ENCODE results near the gene AKAP13.

The AKAP13 gene

DNA sequence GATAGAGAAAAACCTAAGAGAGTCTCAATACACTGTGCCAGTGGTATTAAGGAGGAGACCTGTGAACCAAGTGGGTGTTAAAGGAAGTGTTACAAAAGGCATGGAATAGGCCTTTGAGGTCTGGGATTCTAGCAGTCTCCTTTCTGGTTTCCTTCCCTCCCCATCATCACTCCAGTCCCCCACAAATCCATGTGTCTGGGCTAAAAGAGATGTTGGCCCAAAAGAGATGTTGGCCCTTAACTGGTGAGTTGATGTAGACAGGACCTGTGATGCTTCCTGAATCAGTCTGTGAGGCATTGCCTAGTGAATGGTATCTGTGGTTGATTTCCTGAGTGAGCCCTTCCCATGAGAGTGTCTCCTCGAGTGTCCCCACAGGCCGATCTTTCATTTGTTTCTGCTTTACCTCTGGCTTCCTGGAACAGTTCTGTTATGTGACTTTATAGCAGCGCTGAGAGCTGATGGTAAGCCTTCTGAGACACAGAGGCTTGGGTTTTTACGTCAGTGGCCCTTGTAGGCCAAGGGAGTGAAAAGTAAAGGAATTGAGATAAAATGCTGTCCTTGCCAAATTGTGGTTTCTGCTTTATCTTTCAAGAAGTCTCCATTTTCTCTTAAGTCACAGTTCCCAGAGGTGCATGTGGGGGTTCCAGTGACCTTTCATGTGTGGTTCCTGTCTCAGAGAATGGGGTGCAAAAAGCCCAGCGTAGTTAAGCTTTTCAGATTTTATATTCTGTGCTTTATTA is 326.5 kb downstream of the AKAP13 start:
- DNase-seq (ENCODE audit: low read depth): no peak

DNA sequence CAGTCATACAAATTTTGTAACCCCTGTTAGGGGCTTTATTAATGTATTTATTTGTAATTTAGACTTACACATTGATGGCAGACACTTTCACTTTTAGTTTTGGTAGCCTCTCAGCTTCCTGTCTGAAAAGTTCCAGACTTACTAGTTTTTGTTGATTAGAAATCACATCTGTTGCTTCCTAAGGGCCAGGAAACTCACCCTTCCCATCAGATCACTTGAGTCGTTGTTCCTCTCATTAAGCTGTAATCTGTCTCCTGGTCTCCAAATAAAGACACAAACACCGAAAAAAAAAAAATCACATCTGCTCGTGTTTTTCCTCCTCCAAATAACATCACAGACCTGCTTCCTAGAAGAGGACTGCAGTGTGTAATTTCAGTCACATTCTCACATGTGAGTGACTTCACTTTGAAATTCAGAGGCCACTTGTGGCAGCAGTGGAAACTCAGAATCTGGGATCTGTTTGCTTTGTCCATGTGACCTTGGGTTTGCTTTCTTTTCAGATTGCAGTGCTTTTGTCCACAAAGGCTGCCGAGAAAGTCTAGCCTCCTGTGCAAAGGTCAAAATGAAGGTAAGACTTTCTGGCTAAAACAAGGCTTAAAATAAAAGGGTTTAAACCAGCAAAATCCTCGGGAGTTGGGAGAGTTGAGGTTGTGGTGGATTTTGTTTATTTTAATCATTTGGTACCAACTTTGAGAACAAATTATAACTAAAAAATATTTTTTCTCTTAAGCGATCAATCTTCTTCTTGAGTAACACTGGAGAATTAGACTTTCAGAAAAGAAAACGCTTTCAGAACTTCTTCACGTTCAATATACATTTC is 327.3 kb downstream of the AKAP13 start:
- no peak for DNase-seq (ENCODE audit: low read depth)

DNA sequence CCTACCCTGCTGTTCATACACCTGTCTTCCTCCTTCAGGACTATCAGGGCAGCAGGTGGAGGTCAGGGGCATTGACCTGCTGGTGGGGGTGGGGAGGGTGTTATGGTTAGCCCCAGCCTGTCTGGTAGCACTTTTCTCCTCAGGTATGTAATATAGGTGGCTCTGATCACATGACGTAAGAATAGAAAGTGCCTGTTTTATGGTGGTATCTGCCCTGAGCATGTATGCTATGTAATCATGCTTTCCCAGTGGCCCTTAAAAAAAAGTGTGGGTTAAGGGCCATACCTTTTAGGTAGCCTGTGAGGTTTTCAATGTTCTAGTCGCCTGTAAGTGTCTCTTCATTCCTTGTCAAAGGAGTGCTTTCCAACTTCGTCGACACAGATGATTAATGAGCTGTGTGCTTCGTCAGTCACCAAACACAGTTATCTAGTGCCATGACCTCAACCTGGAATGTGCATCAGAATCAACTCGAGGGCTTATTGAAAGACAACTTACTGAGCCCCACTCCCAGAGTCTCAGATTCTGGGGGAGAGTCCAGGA is 328.1 kb downstream of the AKAP13 start:
- no peak for DNase-seq (ENCODE audit: low read depth)

DNA sequence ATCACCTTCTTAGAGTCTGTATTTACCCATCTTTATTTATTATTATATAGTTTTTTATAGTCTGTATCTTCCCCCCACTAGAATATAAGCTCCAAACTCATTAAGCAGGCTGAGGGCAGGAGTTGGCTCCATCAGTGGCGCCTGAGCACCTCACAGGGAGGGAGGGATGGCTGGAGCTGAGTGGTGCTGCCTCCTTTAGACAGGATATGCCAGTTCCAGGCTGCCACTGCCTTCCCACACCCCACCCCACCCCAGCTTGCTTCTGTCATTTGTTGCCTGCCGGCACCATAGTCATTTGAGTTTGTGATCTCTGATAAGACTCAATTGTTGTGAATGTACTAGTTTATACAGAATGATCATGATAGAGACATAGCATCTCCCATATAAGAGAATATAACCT is 328.8 kb downstream of the AKAP13 start:
- DNase-seq (ENCODE audit: low read depth): no peak

DNA sequence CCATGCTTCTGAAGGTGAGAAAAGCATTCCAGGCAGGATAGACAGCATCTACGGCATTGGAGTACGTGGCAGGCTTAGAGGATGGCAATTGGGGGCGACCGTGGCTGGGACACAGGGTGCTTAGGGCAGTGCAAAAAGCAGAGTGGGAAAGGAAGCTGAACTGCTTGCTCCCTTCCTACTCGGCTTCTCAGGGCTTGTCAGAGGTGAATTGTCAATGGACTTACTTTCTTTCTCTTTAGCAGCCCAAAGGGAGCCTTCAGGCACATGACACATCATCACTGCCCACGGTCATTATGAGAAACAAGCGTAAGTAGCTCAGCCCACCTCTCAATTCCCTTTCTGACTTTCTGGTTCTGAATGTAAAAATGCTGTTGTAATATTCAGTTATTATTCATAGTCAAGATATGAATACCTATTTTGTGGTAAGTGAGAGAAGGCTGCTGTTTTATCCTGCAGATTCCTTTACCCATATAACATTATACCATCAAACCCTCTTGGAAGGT is 330.0 kb downstream of the AKAP13 start:
- DNase-seq (ENCODE audit: low read depth): no peak

DNA sequence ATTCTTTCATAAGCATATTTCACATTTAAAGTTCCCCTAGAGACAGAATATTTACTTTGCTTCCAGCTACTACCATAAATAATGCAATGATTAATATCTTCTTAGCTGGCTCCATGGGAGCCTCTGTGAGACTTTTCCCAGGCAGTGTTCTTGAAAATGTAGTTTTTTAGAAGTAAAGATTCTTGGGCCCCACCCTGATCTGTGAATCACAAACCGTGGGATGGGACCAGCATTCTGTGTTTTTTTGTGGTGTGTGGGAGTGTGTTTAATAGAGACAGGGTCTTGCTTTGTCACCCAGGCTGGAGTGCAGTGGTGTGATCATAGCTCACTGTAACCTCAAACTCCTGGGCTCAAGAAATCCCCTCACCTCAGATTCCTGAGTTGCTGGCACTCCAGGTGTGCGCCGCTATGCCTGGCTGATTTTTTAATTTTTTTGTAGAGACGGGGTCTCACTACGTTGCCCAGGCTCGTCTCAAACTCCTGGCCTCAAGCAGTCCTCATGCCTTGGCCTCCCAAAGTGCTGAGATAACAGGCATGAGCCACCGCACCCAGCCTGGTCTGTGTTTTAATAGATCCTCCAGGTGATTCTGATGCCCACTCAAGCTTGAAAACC is 331.3 kb downstream of the AKAP13 start:
- DNase-seq (ENCODE audit: low read depth): no peak

DNA sequence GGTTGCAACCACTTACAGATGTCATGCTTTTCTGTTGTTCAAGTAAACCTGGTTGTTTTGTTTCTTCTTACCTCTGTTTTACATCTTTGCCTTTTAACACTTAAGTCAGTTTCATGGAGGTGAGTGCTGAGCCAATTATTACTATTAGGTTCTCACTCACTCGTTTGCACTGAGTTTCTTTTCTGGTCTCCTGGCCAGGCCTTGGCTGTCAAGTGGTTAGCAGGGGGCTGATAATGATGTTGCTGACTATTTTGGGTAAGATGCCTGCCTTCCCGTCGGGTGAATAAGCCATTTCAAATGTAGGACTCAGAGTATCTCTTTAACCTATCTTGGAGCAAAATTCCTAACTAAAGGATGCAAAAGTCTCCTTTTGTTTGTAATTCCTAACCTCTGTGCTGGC is 335.9 kb downstream of the AKAP13 start:
- DNase-seq (ENCODE audit: low read depth): no peak

DNA sequence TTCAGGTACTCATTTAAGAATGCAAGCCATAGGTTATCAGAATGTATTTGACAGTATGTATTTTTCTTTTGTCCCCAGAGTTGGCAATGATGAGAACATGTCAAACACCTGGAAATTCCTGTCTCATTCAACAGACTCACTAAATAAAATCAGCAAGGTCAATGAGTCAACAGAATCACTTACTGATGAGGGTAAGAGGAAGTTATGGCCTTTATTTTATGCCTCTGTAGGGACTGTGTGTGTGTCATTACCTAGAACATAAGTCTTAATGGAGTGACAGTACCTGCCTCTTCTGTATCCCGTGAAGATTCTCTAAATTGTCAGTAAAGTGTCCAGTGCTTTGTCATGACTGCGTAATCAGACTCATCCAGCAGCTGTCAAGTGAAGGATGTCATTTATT is 336.8 kb downstream of the AKAP13 start:
- DNase-seq (ENCODE audit: low read depth): no peak

DNA sequence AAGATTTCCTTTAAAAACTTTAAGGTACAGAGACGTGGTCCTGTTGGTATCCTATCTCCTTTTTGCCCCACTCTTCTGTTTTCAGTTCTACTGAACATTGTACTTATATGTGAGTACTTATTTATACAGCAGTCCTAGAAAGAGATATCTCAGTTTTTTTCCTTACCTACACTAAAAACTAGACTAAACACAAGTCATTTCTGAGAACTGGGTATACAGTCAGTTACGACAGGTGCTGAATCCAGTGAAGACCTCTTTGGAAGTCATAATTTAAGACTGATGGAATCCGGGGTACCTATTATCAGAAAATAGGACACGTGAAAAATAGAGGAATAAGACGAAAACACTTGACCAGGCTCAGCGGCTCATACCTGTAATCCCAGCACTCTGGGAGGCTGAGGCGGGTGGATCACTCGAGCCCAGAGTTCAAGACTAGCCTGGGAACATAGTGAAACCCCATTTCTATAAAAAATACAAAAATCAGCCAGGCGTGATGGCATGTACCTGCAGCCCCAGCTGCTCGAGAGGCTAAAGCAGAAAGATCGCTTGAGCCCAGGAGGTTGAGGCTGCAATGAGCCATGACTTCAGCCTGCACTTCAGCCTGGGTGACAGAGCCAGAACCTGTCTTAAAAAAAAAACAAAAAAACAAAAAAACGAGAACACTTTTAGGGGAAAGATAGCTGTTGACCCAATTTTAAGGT is 338.0 kb downstream of the AKAP13 start:
- DNase-seq (ENCODE audit: low read depth): no peak

DNA sequence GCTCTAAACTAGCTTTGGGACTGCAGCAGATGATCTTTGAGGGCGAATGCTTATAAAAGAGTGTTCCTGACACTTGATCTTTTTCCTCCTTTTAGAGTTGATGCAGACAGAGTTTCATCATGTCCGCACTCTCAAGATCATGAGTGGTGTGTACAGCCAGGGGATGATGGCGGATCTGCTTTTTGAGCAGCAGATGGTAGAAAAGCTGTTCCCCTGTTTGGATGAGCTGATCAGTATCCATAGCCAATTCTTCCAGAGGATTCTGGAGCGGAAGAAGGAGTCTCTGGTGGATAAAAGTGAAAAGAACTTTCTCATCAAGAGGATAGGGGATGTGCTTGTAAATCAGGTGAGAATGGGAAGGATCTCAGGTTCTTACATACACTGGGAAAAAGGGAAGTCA is 338.6 kb downstream of the AKAP13 start:
- no peak for DNase-seq (ENCODE audit: low read depth)

DNA sequence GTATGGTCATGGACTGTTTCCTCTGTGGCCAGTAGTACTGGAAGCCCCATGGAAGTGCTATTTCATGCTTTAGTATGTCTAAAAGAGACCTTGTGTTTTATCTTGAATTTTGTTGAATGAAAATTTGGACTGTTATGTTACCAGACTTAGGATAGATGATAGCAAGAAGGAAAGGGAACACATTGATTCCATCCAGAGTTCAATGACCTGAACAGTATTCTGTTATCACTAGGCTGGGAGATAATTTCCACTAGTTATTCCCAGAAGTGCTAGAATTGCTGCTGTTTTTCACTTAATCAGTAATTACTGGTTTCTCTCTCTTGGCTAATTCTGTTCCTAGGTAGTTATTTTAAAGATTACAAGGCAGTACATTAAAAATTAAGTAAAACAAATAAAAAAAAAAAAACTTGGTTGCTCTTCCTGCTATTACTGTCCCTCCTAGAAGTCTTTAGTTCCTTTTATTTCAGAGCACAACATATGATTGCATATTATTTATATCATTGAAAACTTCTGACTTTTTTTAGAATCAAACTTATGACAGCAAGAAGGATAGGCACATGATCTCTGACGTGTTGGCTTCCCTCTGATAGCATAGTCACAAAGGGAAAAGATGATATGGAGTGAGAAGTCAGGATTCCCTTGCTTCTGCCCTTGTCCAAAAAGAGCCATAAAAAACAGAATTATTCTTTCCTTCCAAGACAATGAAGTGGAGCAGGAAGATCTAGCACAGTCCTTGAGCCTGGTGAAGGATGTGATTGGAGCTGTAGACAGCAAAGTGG is 342.2 kb downstream of the AKAP13 start:
- DNase-seq (ENCODE audit: low read depth): no peak

DNA sequence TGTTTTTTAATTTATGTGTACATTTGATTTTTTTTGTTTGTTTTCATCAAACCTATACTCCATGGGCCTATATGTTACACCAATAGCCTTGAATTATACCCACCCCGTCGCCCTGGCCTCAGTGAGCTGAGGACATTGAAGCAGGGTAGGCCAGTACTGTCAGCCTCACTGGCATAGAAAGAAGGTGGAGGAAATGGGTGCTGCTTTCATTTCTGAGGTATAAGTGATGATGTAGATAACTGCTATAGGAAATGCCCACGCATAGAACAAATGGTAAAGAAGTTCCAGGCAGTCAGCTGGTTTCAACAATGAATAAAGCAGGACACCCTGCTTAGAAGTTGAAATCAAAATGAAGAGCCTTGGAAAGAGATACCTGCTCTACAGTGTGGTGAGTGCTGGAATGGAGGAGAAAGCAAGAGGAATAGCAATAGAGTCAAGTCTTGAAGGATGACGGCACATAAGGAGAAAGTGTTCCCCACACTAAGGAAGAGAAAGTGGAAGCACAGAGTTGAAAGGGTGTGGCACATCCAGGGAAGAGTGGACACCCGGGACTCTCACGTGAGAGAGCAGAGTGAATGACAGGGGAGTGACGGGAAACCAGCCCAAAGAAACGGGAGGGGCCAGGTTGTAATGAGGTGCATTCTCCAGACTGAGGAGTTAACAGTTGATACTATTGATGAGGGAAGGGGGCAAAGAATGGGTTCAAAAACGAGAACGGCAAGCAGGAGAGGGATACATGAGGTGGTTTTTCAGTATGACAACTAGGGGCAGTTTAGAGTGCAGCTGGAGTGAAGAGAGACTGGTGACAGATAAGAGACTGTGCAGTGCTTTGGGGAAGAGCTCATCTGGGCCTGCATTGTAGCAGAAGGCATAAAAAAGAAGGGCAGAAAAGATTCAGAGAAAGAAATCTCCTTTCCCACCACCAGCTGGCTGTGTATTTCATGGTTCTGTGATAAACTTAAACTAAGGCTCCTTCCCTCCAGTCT is 343.9 kb downstream of the AKAP13 start:
- DNase-seq (ENCODE audit: low read depth): no peak

DNA sequence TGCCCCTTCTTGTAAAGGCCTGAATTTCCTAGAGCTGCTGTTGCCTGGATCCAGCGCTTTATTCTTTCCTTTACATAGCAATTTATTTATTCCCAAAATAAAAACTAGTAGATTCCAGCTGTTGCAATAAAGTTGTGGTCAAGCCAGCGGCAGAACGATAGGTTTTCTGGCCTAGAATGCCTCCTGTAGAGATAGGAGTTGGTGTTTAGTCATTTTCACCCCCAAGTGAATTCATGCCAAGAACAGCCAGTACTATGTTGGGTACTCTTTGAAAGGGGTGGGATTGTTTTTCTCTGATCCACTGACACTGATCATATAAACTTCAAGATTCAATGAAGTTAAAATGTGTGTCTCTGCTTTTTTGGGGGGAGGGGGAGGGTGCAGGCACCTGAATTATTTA is 344.6 kb downstream of the AKAP13 start:
- no peak for DNase-seq (ENCODE audit: low read depth)

DNA sequence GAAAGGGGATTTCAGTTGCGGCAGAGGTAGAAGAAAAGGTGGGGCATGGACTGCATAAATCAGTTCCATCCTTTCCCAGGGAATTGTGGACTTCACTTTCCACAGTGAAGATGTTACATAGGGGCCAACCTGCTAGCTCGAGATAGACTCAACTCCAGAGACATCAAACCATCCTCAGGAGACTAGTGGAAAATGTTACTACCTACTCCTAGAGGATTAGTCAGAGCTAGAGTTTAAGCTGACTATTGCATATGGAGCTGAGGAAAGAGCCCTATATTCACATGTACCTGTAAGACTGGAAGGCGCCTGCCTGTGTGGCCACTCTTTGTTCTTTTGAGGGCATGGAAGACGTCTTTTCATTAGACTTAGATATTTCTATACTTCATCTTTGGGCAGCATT is 345.2 kb downstream of the AKAP13 start:
- no peak for DNase-seq (ENCODE audit: low read depth)

DNA sequence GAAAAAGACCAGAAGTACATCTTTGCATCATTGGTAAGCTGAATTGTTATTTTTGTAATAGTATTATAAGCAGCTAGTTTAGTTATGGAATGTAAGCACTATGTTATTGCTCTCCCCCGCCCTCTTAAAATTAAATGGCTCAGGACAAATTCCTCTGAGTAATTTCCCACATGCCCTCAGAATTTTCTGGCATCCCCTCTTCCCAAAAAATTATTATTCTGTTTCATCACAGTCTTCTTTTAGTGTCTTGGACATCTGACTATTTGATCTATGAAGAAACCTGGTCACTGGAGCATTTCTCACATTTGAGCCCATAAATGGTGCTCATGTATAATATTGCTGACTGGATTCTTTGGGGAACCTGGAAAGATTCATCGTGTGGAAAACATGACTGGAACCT is 346.1 kb downstream of the AKAP13 start:
- no peak for DNase-seq (ENCODE audit: low read depth)

DNA sequence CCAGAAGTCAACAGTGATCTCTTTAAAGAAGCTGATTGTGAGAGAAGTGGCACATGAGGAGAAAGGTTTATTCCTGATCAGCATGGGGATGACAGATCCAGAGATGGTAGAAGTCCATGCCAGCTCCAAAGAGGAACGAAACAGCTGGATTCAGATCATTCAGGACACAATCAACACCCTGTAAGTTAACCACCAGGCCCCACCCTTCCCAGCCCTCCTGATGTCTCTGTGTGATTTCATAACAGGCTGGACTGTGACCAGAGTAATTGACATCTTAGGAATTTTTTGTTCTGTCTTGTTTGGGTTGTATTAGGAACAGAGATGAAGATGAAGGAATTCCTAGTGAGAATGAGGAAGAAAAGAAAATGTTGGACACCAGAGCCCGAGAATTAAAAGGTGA is 346.7 kb downstream of the AKAP13 start:
- no peak for DNase-seq (ENCODE audit: low read depth)

DNA sequence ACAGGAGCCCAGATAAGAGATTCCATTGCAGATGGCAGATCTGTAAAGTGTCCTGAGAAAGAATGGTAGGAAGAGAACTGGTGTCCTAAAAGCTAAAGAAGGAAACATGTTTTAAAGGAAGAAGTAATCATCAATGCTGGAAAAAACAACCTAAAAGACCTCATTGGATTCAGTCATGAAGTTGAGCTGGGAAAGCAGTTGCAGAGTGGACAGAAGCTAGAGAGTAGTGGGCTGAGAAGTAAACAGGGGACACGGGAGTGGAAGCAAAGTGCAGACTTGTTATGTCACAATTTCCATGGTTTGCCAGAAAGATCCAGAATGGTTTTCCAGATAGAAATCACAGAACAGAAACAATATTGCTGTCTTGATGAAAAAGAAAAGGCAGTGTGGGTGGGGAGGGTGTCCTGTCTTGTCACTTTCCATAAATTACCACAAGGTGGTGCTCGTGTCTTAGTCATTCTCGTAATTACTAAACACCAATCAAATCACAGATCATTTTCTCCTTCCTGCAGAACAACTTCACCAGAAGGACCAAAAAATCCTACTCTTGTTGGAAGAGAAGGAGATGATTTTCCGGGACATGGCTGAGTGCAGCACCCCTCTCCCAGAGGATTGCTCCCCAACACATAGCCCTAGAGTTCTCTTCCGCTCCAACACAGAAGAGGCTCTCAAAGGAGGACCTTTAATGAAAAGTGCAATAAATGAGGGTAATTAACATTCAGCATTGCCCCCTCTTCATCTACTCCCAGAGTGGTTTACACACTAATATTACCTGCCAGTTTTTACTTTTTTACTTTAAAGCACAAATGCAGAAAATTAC is 349.8 kb downstream of the AKAP13 start:
- no peak for DNase-seq (ENCODE audit: low read depth)

DNA sequence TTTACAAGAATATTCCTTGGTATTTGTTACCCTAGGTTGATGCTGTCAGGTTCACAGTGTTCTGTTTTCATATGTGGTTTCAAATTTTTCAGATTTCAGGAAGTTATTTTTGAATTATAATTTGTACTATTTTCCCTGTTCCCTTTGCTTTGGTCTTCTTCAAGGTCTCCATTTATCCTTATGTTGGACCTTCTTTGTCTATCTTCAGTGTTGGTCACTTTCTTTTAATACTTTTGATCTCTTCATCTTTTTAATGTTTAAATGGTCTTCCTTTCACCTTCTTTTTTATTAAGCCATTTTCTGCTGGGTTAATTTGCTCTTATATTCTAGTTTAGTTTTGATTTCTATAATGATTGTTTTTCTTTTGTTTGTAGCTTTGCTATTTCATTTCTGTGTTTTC is 353.0 kb downstream of the AKAP13 start:
- DNase-seq (ENCODE audit: low read depth): no peak

DNA sequence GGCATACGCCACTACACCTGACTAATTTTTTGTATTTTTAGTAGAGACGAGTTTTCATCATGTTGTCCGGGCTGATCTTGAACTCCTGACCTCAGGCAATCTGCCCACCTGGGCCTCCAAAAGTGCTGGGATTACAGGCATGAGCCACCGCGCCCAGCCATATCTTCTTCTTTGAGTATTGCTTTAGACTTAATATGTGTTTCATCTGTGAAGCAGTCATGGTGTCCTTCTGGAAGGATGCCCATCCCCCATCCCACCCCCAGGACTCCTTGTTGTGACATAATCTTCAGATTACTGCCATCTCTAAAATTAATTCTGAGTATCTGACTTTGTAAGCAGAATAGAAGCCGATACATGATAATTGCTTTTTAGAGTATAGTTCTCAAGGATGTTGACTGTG is 356.7 kb downstream of the AKAP13 start:
- no peak for DNase-seq (ENCODE audit: low read depth)
